Activated CD4-positive, alpha-beta T cell treated with anti-CD3 and anti-CD28 coated beads, Interleukin-2, Interleukin-6, amounts not matched to agents 100 ng/mL and 50 ng/mL, durations not matched to agents 16 hours and 8 hours (primary cell): ENCODE results near the gene C1QTNF8.
A peak's percentile ranks its signal among the peaks of the same experiment; 100 is the strongest.

Experiments
- DNase-seq: peaks from one replicate; pipeline ENCODE4 v3.0.0-alpha.2; 2020

Gene C1QTNF8

DNA sequence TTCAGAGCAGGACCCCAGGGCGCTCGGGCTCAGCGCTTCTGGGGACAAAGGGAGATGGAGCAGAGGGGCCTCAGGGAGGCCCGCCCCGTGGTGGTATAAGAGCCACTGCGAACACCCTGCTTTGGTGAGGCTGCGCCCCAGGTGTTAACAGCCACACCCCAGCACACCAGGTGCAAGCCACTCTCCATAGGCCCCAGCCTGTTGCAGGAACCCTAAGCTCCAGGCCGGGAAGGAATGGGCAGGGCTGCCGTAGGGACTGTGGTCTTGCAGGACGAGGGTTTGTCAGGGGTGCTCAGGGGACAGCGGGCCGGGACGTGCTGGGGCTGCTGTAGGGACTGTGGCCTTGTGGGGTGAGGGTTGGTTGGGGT, 40.5 kb downstream of the C1QTNF8 start:
- DNase-seq = no peak

DNA sequence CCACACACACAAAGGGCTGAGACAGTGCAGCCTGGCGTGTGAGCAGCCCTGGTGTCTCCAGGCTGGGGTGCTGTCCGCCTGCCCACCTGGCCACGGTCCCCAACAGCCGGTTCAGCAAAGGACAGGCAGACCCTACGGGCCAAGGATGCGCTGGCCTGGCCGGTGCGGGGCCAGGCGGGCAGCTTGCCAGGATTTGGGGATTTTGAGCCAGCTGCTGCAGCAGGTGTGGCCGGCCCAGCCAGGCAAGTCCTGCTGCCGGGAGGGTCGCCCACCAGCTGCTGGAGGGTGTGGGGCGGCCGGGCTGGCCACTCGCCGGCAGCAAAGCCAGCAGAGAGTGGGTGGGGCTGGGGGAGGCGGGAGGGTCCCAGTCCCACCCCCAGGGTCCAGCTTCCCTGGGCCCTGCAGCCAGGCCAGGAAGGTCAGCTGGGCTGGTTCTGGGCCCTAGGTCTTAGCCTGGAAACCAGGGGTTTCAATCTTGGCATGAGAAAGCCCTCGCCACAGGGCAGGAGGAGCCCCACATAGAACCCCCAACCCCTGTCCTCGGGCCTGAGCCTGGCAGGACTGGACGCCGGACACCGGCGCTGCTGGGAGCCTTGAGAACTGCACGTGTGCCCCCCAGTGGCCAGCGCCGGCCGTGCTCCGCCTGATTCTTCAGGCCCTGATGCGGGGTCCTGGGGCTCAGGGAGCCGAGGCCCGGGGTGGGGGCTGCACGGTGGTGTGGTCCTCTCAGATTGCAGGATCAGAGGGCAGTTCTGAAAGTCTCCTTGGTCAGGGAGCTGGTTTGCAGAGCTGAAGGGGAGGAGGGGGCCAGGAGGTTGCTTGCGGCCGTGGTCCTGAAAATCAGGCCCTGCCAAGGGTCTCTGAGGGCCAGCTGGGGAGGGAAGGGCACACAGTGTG, 41.1 kb downstream of the C1QTNF8 start:
- peak; percentile 37 for DNase-seq

DNA sequence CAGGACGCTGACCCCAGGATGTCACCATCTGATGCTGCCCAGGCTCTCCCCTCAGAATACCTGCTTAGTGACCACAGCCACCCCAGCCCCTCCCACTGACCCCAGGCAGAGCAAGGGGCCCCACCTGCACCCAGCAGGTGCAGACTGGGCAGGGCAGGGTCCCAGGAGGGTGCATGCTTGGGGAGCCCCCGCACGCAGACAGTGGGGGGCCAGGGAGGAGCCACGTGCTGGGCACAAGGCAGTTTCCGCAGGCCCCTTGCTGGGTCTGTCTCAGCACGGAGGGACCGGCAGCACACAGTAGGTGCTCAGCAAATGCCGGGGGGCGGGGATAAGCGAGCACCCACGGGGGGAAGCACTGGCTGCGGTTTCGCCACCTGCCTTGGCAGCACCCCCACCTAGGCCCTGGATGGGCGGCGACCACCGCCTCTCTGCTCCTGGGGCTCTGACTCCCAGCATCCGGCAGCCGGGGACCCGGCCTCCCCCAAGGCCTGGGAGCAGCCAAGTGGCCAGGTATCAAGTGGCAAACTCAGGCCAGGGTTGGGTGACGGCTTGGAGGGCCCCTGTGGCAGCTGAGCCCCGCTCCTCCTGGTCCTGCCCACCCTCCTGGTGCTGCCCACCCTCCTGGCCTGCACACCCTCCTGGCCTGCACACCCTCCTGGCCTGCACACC, 42.2 kb downstream of the C1QTNF8 start:
- DNase-seq = no peak

DNA sequence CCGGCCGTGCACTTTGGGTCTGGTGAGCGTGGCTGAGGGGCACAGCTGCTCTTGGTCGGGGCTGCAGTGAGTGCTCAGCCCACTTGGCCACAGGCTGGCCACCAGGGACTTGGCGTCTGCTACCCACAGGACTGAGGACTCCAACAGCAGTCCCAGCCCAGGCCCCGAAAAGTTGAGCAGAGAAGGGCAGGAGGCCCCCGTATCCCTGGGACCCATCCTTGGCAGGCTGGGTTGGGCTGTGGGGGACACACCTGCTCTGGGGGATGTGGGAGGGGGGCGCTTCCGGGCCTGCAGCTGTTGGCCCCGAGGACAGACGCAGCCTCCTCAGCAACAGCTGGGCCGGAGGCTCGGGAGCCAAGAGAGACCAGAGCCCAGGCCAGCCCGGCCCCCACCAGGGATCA, 42.9 kb downstream of the C1QTNF8 start:
- no peak for DNase-seq

DNA sequence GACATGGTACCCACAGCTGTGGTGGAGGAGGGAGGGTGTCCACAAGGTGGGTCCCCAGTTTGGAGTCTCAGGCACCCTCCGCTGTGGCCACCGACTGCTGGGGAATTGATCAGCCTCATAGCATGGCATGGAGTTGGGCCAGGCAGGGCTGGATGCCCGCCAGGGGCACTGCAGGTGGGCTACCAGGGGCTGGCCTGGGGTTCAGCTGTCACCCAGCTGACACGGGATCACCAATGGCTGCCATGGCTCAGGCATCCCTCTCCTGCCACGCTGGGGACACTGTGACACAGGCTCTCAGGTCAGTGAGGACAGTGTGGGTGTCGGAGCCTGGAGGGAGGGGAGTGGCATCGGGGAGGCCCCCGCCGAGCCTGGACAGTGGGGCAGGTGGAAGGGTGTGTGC, 43.3 kb downstream of the C1QTNF8 start:
- no peak for DNase-seq

DNA sequence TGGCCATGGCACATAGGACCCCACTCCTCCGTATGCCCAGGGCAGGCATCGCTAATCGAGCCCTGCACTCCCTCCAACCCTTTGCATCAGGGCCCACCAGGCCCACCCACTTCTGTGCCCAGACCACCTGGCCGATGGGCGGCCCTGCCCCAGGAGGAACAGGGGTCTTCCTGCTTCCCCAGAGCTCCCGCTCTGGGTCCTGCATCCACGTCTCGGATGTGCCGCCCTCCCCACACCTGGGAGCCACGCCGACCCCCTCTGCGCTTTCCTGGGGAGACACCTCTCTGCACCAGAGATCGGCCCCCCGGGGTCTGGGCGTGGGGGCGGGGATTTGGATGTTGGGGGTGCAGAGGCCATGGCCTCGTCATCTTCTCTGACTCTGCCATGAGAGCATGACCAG, 44.6 kb downstream of the C1QTNF8 start:
- DNase-seq = no peak

DNA sequence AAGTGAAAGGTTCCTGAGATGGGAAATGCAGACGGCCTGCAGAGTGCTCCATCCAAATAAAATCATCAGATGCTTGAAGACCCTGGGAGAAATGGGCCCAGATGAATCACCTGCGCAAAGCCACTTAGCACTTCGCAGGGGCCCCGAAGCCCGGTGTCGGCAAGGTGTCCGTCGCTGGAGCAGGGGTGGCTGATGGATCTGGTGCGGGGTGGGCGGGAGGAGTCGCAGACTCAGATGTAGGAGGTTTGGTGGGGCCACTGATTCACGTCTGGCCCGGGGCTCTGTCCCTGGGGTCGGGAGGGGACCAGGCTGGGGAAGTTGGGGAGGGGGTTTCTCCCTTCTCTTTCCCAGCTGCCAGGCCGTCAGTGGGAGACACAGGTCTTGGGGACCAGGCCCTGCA, 45.1 kb downstream of the C1QTNF8 start:
- DNase-seq = no peak

DNA sequence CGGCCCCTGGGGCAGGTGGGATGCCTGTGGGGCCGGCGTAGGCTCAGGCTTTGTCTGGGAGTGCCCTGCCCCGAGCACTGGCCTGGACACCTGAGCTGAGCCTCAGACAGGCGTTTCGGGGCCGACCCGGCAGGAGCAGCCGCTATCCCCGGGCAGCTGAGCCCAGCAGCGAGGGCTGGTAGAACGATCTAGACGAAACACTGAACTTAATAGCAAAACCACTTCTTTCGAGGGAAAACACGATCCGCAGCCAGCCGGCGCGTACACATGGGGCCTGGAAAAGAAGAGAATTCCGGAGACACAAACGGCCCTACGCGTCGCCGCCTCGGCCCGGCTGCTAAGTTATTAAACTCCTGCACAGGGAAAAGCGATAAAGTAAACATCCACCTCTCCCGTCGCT, 45.5 kb downstream of the C1QTNF8 start:
- DNase-seq = no peak

DNA sequence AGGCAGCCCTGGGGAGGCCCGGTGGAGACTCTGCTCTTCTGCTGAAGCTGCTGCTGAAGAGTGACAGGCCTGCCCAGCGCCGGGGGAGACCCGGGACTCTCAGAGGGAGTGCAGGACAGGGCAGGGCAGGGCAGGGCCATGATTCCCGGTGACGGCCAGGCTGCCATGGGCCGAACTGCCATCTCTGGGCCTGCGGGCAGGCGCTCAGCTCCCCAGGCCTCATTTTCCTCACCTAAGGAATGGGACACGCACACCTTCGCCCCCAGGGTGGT, 46.1 kb downstream of the C1QTNF8 start:
- DNase-seq = no peak

DNA sequence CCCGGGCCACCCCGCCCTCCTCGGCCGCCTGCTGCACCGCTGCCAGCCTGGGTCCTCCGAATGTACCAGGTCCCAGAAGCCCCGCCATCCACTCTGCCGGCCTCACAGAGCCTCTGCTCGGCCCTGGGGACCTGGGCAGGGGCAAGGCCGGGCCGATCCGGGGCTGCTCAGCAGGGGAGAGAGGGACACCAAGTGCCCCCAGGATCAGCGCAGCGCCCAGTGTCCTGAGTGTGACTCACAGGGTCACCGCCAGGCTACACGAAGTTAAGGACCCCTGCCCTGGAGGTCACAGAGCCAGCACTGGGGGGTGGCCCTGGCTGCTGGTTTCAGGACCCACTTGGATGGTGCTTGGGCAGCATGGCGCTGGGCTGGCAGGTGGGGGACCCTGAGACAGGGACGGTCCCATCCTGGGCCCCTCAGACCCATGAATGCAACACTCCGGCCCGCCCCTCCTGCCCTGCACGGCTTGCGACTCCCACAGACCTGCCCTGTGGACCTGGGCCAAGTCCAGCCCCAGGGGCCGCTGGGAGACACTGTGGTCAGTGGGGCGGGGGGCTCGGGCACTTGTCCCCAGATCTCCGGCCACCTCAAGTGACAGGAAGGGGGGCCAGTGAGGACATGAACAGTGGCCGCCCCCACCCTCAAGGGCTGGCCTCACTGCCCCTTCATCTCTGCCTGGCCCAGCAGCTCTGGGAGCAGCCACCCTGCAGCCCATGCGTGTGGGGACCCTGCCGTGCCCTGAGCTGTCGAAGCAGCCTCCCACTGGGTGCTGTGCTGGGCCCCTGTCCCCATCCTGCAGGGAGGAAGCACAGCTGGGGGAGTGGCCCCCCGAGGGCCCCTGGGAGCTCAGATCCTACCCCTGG, 46.7 kb downstream of the C1QTNF8 start:
- DNase-seq = no peak

DNA sequence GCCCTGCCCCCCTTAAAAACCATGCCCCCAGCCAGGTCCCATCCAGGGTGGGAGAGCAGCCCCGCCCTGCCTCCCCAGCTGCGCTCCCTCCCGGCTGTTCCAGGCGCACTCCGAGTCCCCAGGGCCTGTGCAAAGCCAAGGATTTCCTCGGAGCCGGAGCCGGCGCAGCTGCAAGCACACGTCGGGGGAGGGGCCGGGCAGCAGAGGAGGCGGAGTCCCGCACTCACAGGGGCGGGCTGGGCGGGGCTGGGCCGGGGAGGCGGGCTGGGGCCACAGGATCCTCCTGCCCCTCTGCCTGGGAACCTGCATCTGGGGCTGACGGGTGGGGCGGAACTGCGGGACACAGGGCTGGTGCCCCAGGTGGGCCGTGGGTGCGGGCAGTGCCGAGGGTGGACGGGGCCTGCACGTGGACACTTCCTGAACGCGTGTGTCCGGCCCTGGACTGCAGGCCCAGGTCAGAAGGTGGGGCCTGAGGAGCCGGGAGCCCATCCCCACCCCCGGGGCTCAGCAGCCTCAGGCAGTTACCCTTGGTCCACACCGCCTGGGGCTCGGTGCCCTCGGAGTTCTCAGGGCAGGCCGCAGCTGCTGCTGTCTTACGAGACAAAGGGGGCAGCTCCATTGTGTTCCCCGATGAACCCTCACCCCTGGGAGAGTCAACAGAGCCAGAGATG, 47.5 kb downstream of the C1QTNF8 start:
- DNase-seq = peak; percentile 35

DNA sequence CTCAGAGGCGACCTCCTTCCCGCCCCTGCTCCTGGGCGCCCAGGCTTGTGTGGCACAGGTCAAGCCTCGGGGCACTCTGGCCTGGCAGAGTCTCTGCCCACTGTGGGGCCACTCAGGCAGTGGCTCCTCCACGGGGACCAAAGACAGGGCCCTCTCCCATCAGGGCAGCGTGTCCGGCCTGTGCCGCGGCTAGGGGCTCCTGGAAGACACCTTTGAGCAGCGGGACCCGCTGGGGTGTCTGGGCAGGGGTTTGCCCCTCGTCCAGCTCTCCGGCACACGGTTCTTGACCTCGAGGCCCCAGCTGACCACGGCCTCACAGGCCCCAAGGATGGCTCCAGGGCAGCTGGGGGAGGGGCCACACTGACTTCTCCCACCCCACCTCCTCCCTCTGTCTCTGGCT, 48.2 kb downstream of the C1QTNF8 start:
- no peak for DNase-seq

DNA sequence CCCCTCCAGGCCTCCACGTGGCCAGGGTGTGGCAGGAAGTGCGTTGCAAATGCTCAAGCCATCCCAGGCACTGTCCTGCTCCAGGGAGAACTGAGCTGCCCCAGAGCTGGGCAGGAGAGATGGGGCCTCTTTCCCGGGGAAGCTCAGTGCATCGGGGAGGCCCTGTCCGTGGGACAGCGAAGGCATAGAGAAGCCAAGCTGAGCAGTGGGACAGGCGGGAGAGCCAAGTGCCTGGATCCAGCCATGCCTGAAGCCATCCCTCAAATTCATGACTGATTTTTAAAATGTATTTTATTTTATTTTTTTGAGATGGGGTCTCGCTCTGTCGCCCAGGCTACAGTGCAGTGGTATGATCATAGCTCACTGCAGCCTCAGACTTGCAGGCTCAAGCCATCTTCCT, 48.9 kb downstream of the C1QTNF8 start:
- no peak for DNase-seq

DNA sequence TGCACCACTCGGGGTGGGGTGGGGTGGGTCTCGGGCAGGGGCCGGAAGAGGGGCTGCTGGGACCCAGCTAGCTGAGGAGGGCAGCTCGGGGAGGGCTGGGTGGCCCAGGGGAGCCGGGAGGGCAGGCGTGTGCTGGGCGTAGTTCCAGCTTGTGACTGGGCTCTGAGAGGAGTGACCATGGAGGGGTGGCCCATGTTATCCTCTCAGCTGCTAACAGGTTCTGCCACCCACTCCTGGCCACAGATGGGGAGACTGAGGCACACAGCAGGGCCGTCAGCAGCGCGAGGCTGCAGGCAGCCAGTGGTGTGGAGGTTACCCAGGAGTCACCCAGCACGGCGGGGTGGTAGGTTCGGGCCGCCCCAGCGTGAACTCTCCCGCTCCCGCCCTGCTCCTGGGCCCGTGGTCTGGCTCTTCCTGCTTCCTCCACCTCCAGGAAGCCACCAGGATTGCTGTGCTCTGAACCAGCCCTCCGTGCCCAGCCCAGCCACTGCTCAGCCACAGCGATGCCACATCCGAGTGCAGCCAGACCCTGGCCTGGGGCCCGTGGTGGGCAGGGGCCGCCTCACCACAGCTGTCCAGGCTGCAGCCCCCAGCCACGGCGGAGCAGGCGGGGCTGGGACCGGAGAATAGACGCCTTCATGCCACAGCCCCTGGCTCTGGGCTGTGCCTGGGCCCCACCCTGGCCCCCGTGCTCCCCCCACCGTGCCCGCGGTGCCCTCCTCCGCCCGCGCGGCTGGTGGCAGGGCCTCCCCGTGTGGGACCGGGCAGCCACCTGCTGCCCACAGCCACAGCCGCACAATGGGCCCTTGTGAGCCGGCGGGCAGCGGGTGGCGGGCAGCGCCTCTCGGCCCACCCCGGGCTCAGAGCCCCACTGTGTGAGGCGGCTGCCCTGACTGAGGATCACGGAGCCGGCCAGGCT, 49.8 kb downstream of the C1QTNF8 start:
- no peak for DNase-seq

DNA sequence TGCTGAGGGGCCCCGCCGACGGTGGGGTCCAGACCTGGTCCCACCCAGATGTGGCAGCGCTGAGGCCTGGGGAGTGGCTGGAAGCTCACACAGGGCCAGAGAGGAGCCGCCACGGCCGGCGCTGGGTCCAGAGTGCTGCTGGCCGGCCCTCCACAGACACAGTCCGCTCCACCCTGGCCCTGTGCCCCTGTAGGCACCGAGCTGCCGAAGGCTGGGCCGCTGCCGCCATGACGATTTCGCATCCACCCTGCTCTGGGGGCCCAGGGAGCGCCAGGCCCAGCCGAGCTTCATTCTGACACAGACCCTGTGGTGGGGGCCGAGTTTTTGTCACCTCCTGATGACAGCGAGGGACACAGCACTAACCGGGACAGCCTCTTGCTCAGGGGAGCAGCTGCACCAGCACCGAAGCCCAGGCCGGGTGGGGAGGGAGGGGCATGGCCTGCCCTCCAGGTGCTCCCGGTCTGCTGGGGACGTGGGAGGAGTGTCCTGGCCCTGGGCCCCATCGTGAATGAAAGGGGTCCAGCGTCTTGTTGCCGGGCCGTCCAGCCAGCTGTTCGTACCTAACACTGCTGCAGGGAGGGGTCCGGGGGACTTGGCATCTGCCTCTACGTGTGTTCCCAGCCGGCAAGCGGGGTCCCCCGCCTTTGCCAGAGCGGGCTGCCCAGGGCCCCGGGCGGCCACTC, 50.6 kb downstream of the C1QTNF8 start:
- DNase-seq = no peak

DNA sequence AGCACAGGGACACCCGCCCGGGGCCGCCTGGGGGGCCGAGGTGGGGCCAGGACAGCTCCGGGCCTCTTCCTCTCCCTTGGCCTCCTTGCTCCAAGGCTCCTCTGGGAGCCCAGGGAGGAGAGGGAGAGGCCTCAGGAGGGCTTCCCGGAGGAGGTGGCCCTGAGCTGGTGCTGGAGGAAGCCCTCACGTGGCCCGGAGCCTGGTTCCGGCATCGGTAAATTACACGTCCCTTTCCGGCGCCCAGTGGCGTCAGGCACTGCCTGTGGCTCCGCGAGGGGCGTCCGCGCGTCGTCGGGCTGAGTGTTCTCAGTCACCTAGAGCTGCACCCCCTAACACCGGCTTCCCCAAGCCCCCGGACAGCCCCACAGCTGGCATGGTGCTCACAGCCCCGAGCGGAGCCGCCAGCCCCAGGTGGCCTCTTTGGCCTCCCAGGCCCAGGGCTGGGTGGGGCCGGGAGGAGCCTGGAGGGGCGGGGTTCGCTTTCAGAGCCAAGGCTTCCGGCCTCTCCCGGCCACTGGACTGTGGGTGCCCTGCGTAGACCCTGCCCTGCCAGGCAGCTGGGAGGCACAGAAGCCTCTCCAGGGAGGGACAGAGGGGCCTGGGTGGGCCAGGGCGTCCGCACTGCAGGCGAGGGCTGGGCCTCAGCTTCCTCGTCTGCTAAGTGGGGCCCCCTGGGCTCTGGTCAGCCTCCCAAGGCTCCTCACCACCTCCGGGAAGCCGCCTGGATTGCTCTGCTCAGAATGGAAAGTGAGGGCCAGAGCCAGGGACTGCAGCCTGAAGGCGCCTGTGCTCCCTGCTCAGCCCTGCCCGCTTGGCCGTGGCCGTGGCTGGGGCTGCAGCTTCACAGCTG, 51.4 kb downstream of the C1QTNF8 start:
- no peak for DNase-seq

DNA sequence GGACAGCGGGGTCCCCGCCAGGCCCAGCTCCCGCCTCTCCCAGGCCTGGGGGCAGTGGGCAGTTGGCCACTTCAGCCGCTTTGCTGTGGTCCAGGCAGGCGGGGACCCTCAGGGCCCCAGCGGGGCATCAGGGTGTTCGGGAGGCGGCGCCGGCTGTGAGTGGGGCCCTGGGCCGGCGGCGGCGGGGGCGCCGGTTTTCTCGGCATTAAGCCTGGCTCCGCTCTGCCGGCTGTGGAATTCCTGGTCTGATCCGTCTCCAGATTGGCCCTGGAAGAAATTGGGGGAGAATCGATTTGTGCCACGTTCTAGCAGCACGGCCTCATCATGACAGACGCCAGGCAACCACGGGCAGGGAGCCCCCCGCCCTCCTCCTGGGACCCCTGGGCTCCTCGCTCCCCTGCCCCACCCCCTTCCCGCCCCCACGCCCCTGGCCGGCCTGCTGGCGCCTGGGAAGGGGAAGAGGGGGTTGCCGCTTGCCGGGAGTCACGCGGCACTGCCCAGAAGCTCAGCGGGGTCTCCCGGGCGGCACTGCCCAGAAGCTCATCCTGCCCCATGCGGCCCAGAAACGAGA, 52.1 kb downstream of the C1QTNF8 start:
- no peak for DNase-seq

DNA sequence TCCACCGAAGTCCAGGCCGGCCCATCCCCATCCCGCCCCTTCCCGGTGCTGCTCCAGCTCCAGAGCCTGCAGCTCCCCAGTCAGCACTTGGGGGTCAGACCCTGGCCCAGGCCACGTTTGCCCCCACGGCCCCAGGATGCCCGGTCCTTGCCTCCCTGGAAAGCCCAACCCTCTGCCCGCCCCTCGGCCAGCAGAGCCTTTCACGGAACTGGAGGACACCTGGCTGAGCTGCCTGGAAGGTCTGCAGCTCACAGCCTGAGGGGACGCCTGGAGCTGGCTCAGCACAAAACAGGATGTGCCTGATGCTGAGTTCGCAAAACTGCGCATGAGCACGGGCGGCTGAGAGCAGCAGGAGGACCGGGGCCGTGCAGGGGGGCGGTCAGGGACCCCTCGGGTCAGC, 53.2 kb downstream of the C1QTNF8 start:
- DNase-seq = no peak

DNA sequence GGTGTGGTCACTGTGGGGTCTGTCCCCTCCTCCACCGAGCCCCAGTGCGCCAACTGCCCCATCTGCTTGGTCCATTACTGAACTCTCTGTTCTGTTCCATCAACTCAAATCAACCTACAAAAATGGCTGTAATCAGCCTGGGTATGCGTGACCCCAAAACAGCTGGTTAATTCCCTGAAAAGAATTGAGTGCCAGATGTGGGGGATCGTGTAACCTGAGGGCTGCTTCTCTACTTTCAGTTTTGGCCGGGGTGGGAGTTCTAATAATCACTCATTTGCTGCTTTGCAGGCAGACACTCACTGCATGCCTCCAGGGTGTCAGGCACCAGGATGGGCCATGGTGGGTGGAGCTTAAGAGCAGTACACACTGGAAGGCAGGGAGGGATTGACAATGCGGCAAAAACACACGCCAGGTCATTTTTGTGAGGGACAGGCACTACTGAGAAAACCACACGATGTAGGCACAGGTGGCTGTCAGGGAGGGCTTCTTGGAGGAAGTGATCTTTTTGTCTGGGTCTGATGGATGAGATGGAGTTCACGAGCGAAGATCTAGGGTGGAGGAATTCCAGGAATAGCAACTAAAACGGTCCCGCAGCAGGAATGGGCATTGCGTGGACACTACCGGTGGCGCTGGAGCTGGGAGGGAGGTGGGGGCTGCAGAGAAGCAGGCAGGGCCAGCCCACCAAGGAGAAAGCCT, 53.8 kb downstream of the C1QTNF8 start:
- DNase-seq = no peak

DNA sequence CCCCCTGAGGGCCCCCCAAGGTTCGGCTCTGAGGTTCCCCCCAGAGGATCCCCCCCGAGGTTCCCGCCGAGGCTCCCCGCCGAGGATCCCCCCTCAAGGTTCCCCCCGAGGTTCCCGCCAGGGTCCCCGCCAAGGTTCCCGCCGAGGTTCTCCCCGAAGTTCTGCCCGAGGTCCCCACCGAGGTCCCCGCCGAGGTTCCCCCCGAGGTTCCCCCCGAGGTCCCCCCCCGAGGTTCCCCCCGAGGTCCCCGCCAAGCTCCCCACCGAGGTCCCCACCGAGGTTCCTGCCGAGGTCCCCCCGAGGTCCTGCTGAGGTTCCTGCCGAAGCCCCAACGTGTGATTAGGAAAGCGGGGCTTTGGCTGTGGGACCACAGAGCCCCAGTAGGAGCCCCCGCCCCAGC, 55.7 kb downstream of the C1QTNF8 start:
- DNase-seq = no peak
